Endothelial cell of umbilical vein (primary cell): ENCODE results near the gene PSME4.

ENCODE experiments used
- JUN ChIP-seq: IDR thresholded peaks from 2 replicates; pipeline ENCODE4 v1.6.1; 2011; ENCODE audit warnings: borderline replicate concordance, low read depth; ENCODE audit not compliant: insufficient read length, insufficient read depth
- POLR2A ChIP-seq: IDR thresholded peaks from 2 replicates; pipeline ENCODE4 v1.6.1; 2012; ENCODE audit warnings: low read depth, mild to moderate bottlenecking, control low read depth, low read length
- TF ChIP-seq, protein P1 (sequence below), 2 donors: IDR thresholded peaks; 1 replicate in 1 of 2; 2 replicates in 1 of 2; pipeline ENCODE4 v1.5.1; 2011; ENCODE audit warnings: low read length in 2 of 2, mild to moderate bottlenecking in 2 of 2, moderate library complexity in 2 of 2, control low read depth in 1 of 2, inconsistent platforms in 1 of 2, low read depth in 1 of 2; ENCODE audit not compliant: insufficient read depth in 1 of 2; ENCODE audit errors: extremely low read depth in 1 of 2

DNA sequence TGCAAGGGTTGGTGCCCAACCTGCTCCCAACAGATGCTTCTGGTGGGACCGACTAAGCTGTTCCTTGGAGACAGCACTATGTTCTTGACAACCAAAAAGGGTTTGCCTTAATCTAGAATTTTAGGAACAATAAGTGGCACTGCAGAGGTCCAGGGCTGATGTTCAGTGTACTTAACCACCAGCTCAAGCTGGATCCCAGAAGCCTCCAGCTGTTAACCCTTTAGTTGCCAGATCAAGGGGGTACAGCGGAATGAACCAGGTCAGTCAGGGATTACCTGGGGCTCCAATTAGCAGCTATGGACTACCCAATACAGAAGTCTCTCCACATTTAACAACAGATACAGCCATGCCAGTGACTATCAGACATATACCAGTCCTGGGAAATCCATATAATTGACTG, 114.5 kb downstream of the PSME4 start:
- TF ChIP-seq, protein P1, sequence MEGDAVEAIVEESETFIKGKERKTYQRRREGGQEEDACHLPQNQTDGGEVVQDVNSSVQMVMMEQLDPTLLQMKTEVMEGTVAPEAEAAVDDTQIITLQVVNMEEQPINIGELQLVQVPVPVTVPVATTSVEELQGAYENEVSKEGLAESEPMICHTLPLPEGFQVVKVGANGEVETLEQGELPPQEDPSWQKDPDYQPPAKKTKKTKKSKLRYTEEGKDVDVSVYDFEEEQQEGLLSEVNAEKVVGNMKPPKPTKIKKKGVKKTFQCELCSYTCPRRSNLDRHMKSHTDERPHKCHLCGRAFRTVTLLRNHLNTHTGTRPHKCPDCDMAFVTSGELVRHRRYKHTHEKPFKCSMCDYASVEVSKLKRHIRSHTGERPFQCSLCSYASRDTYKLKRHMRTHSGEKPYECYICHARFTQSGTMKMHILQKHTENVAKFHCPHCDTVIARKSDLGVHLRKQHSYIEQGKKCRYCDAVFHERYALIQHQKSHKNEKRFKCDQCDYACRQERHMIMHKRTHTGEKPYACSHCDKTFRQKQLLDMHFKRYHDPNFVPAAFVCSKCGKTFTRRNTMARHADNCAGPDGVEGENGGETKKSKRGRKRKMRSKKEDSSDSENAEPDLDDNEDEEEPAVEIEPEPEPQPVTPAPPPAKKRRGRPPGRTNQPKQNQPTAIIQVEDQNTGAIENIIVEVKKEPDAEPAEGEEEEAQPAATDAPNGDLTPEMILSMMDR (IDR thresholded peaks at IDR 0.05; ENCODE audit: extremely low read depth in 1 of 2, insufficient read depth in 1 of 2, low read depth in 1 of 2, low read length in 2 of 2), result no peak
- TF ChIP-seq POLR2A (no peak), JUN (no peak)
